Measurements from ENCODE around the gene RBKS. TPM values are rescaled to one million over a fixed set of nuclear protein-coding genes. Genes with fewer than 3 reads are reported as not detected.
"Not testable (repeated sequence)": the region's sequence is repeated elsewhere in the genome, so short reads cannot be mapped to it uniquely, and the experiment has no call there.

Gene RBKS
- total RNA-seq, 2 experiments from 2014 or later: 2.2 to 2.8 TPM

- POLR2A ChIA-PET, H3K27ac Mint-ChIP-seq, H3K4me3 Mint-ChIP-seq, H3K4me1 Mint-ChIP-seq, DNase-seq, H3K27me3 Mint-ChIP-seq: not testable (repeated sequence)
- peaks cover 19% of the 10 kb centered on the region for H3K9me3 Mint-ChIP-seq
- CTCF ChIA-PET: interaction anchor here (0.6 to 1.3 kb wide), 2 partner anchors 161 to 310 kb away, joined by 3 to 4 read pairs; no protein-coding TSS in a partner anchor
- peaks cover 22% of the 10 kb centered on the region for H3K36me3 Mint-ChIP-seq (ENCODE audit: low read depth)
These were observed 8.2 kb downstream of the RBKS start for GRCh38 chr2:27881815-27882583.

- H3K9me3 Mint-ChIP-seq: peaks cover 27% of the 10 kb centered on the region
- POLR2A ChIA-PET: no interaction called here
- CTCF ChIA-PET: no interaction called here
- no peaks in the 10 kb centered on the region for H3K4me1 Mint-ChIP-seq
- DNase-seq: no peak
- H3K36me3 Mint-ChIP-seq (ENCODE audit: low read depth): peaks cover 26% of the 10 kb centered on the region
- H3K4me3 Mint-ChIP-seq: no peak overlapping the region
- no peak overlapping the region for H3K27ac Mint-ChIP-seq
- H3K27me3 Mint-ChIP-seq: no peaks in the 10 kb centered on the region
These were observed 11.4 kb downstream of the RBKS start for GRCh38 chr2:27878825-27879224.

GRCh38 chr2:27875089-27875881 lies 14.9 kb downstream of the RBKS start:
- Mint-ChIP-seq H3K27me3 (no peaks in the 10 kb centered on the region), H3K36me3 (ENCODE audit: low read depth) (peaks cover 20% of the 10 kb centered on the region), H3K4me1 (no peaks in the 10 kb centered on the region), H3K4me3 (no peak overlapping the region), H3K9me3 (peaks cover 14% of the 10 kb centered on the region), H3K27ac (no peak overlapping the region)
- ChIA-PET CTCF (no interaction called here), POLR2A (no interaction called here)
- no peak for DNase-seq

GRCh38 chr2:27873091-27873490 lies 17.1 kb downstream of the RBKS start:
- Mint-ChIP-seq H3K4me3 (no peak overlapping the region), H3K4me1 (peaks cover 6% of the 10 kb centered on the region), H3K36me3 (ENCODE audit: low read depth) (peaks cover 8% of the 10 kb centered on the region), H3K9me3 (peaks cover 8% of the 10 kb centered on the region), H3K27me3 (no peaks in the 10 kb centered on the region), H3K27ac (no peak overlapping the region)
- ChIA-PET CTCF (no interaction called here), POLR2A (no interaction called here)
- DNase-seq: no peak

GRCh38 chr2:27871802-27872201 lies 18.4 kb downstream of the RBKS start:
- no peak overlapping the region for H3K27ac Mint-ChIP-seq
- no peaks in the 10 kb centered on the region for H3K27me3 Mint-ChIP-seq
- no peak overlapping the region for H3K4me3 Mint-ChIP-seq
- H3K4me1 Mint-ChIP-seq: peaks cover 6% of the 10 kb centered on the region
- peaks cover 8% of the 10 kb centered on the region for H3K9me3 Mint-ChIP-seq
- POLR2A ChIA-PET: no interaction called here
- DNase-seq: no peak
- CTCF ChIA-PET: interaction anchor here (0.8 kb wide), 1 partner anchor 15 kb away, joined by 4 read pairs; no protein-coding TSS in a partner anchor
- H3K36me3 Mint-ChIP-seq (ENCODE audit: low read depth): peaks cover 5% of the 10 kb centered on the region

GRCh38 chr2:27870724-27871123 lies 19.5 kb downstream of the RBKS start:
- ChIA-PET POLR2A (no interaction called here), CTCF (no interaction called here)
- Mint-ChIP-seq H3K36me3 (ENCODE audit: low read depth) (peaks cover 3% of the 10 kb centered on the region), H3K27me3 (no peaks in the 10 kb centered on the region), H3K4me3 (no peak overlapping the region), H3K27ac (no peak overlapping the region), H3K9me3 (peaks cover 3% of the 10 kb centered on the region), H3K4me1 (peaks cover 6% of the 10 kb centered on the region)
- DNase-seq: no peak

- ChIA-PET CTCF (no interaction called here), POLR2A (no interaction called here)
- no peaks in the 10 kb centered on the region for H3K36me3 Mint-ChIP-seq (ENCODE audit: low read depth)
- no peak for DNase-seq
- no peaks in the 10 kb centered on the region for H3K27me3 Mint-ChIP-seq
- H3K27ac Mint-ChIP-seq: no peak overlapping the region
- no peak overlapping the region for H3K4me3 Mint-ChIP-seq
- H3K4me1 Mint-ChIP-seq: peaks cover 6% of the 10 kb centered on the region
- H3K9me3 Mint-ChIP-seq: no peaks in the 10 kb centered on the region
These were observed 20.4 kb downstream of the RBKS start for GRCh38 chr2:27869763-27870162.

- no peak overlapping the region for H3K27ac Mint-ChIP-seq
- no peak for DNase-seq
- H3K36me3 Mint-ChIP-seq (ENCODE audit: low read depth): no peaks in the 10 kb centered on the region
- H3K9me3 Mint-ChIP-seq: no peaks in the 10 kb centered on the region
- POLR2A ChIA-PET: no interaction called here
- CTCF ChIA-PET: no interaction called here
- no peak overlapping the region for H3K4me3 Mint-ChIP-seq
- peaks cover 6% of the 10 kb centered on the region for H3K4me1 Mint-ChIP-seq
- H3K27me3 Mint-ChIP-seq: no peaks in the 10 kb centered on the region
These were observed 23.9 kb downstream of the RBKS start for GRCh38 chr2:27866237-27866636.

GRCh38 chr2:27863955-27864354 lies 26.2 kb downstream of the RBKS start:
- not testable (repeated sequence) for H3K9me3 Mint-ChIP-seq; H3K36me3 Mint-ChIP-seq (ENCODE audit: low read depth)
- POLR2A ChIA-PET: interaction anchor here (1.2 kb wide), 1 partner anchor 22 kb away, joined by 3 read pairs; no protein-coding TSS in a partner anchor

GRCh38 chr2:27863146-27863545 lies 27.0 kb downstream of the RBKS start:
- peaks cover 18% of the 10 kb centered on the region for H3K4me1 Mint-ChIP-seq
- ChIA-PET CTCF (no interaction called here), POLR2A (interaction anchor here (1.2 kb wide), 1 partner anchor 23 kb away, joined by 3 read pairs; no protein-coding TSS in a partner anchor)
- no peak overlapping the region for H3K4me3 Mint-ChIP-seq
- no peaks in the 10 kb centered on the region for H3K27me3 Mint-ChIP-seq
- no peak overlapping the region for H3K27ac Mint-ChIP-seq
- DNase-seq: no peak
- H3K9me3 Mint-ChIP-seq: no peaks in the 10 kb centered on the region
- no peaks in the 10 kb centered on the region for H3K36me3 Mint-ChIP-seq (ENCODE audit: low read depth)

More at GRCh38 chr2:27863955-27864354, 26.2 kb downstream of the RBKS start:
- CTCF ChIA-PET, H3K4me3 Mint-ChIP-seq, H3K27me3 Mint-ChIP-seq, DNase-seq, H3K27ac Mint-ChIP-seq: not testable (repeated sequence)
- H3K4me1 Mint-ChIP-seq: peaks cover 17% of the 10 kb centered on the region

GRCh38 chr2:27860111-27860510 lies 30.1 kb downstream of the RBKS start:
- H3K9me3 Mint-ChIP-seq: peaks cover 7% of the 10 kb centered on the region
- H3K4me3 Mint-ChIP-seq: no peak overlapping the region
- DNase-seq: no peak
- no peaks in the 10 kb centered on the region for H3K27me3 Mint-ChIP-seq
- POLR2A ChIA-PET: no interaction called here
- H3K36me3 Mint-ChIP-seq (ENCODE audit: low read depth): peaks cover 17% of the 10 kb centered on the region
- H3K4me1 Mint-ChIP-seq: peaks cover 46% of the 10 kb centered on the region
- CTCF ChIA-PET: no interaction called here
- H3K27ac Mint-ChIP-seq: no peak overlapping the region

GRCh38 chr2:27857417-27858172 lies 32.6 kb downstream of the RBKS start:
- DNase-seq: peak; percentile 40
- Mint-ChIP-seq H3K4me3 (no peak overlapping the region), H3K9me3 (peaks cover 7% of the 10 kb centered on the region), H3K27me3 (no peaks in the 10 kb centered on the region), H3K4me1 (peaks cover 46% of the 10 kb centered on the region), H3K36me3 (ENCODE audit: low read depth) (peaks cover 19% of the 10 kb centered on the region), H3K27ac (no peak overlapping the region)
- POLR2A ChIA-PET: interaction anchor here (1.1 kb wide), 2 partner anchors 33 to 533 kb away, joined by 3 read pairs; partner anchors contain the start of genes BABAM2 and RBKS
- CTCF ChIA-PET: interaction anchor here (0.8 to 1.2 kb wide), 3 partner anchors 14 to 418 kb away, joined by 3 to 4 read pairs (median 4); no protein-coding TSS in a partner anchor

- no peak overlapping the region for H3K4me3 Mint-ChIP-seq
- no peak for DNase-seq
- H3K4me1 Mint-ChIP-seq: peaks cover 46% of the 10 kb centered on the region
- H3K9me3 Mint-ChIP-seq: peaks cover 7% of the 10 kb centered on the region
- H3K27ac Mint-ChIP-seq: no peak overlapping the region
- no peaks in the 10 kb centered on the region for H3K27me3 Mint-ChIP-seq
- CTCF ChIA-PET: interaction anchor here (0.8 to 1.2 kb wide), 3 partner anchors 14 to 419 kb away, joined by 3 to 4 read pairs (median 4); no protein-coding TSS in a partner anchor
- H3K36me3 Mint-ChIP-seq (ENCODE audit: low read depth): peaks cover 19% of the 10 kb centered on the region
- POLR2A ChIA-PET: interaction anchor here (1.1 kb wide), 2 partner anchors 33 to 533 kb away, joined by 3 read pairs; partner anchors contain the start of genes BABAM2 and RBKS
These were observed 33.2 kb downstream of the RBKS start for GRCh38 chr2:27856956-27857355.

Measured in activated CD4-positive, alpha-beta memory T cell treated with anti-CD3 and anti-CD28 coated beads, Interleukin-2, amount 10 ng/mL, durations not matched to agents 7 days and 5 days (primary cell).